HCT116 (cell line): ENCODE measurements around the gene TRMO.

Experiments
- CTCF ChIP-seq, 3 experiments: fragments of 200-600 bp in 1 of 3; sonication (generic) in 1 of 3; IDR thresholded peaks in 2 of 3; conservative IDR thresholded peaks in 1 of 3; 2 replicates each; pipeline ENCODE4 v1.5.1; 2012 to 2017; ENCODE audit warnings: low read depth in 2 of 3, low read length in 2 of 3, antibody characterized with exemption in 1 of 3, borderline replicate concordance in 1 of 3, control low read depth in 1 of 3, mild to moderate bottlenecking in 1 of 3, mixed read lengths in 1 of 3, mixed run types in 1 of 3, moderate library complexity in 1 of 3; ENCODE audit not compliant: insufficient read depth in 1 of 3
- EZH2 ChIP-seq: fragments of 200-600 bp; sonication (generic); IDR thresholded peaks from 2 replicates; pipeline ENCODE4 v1.6.1; 2017; ENCODE audit warnings: antibody characterized with exemption, mixed run types
- EZH2phosphoT487 ChIP-seq: fragments of 200-600 bp; IDR thresholded peaks from 2 replicates; pipeline ENCODE4 v1.6.1; 2018; ENCODE audit warnings: antibody characterized with exemption, borderline replicate concordance
- MAX ChIP-seq: IDR thresholded peaks from 2 replicates; pipeline ENCODE4 v1.6.1; 2012
- POLR2A ChIP-seq: IDR thresholded peaks from 2 replicates; pipeline ENCODE4 v1.7.0; 2011; ENCODE audit warnings: borderline replicate concordance; ENCODE audit not compliant: insufficient read depth, insufficient read length; ENCODE audit errors: extremely low read depth
- POLR2AphosphoS5 ChIP-seq: IDR thresholded peaks from 2 replicates; pipeline ENCODE4 v1.6.1; 2011; ENCODE audit warnings: mild to moderate bottlenecking, low read depth, low read length, moderate library complexity
- RAD21 ChIP-seq: IDR thresholded peaks from 2 replicates; pipeline ENCODE4 v1.6.1; 2012; ENCODE audit warnings: low read depth, mild to moderate bottlenecking
- YY1 ChIP-seq: IDR thresholded peaks from 2 replicates; pipeline ENCODE4 v1.6.1; 2011; ENCODE audit warnings: low read length, low read depth, moderate library complexity, mild to moderate bottlenecking; ENCODE audit not compliant: insufficient replicate concordance; ENCODE audit errors: extremely low read depth
- ZNF274 ChIP-seq: fragments of 200-500 bp; sonication (Bioruptor generic); IDR thresholded peaks from 2 replicates; pipeline ENCODE4 v1.6.1; 2014; ENCODE audit warnings: mild to moderate bottlenecking, low read depth, low read length, inconsistent platforms
- TF ChIP-seq, protein P1 (sequence below): IDR thresholded peaks from 2 replicates; pipeline ENCODE4 v1.6.1; 2012

DNA sequence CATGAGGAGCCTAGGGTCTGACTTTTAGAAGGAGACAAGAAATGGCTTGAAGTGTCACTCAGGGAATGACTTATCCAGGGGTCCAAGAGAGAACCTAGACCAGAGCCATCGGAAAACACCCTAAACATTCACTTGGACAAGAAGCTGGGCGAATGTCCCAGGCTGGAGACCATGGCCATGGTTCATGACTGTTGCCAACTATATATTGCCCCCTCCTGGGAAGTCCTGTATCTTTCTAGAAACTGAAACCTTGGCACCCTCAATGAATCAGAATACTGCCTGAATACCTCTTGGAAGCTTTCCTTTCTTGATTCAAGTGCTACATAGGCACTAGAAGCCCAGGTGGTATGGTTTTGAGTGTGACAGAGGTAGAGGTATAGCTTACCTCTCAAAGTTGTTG, 29.9 kb downstream of the TRMO start:
- TF ChIP-seq CTCF (IDR thresholded peaks at IDR 0.05 in 2 of 3, conservative IDR thresholded peaks at IDR 0.05 in 1 of 3; ENCODE audit: borderline replicate concordance in 1 of 3, insufficient read depth in 1 of 3, low read depth in 2 of 3, low read length in 2 of 3): 0 out of 6 replicates have a peak, but pooled peaks of 1 of the 3 experiments have one; percentile 2
- TF ChIP-seq, protein P1, sequence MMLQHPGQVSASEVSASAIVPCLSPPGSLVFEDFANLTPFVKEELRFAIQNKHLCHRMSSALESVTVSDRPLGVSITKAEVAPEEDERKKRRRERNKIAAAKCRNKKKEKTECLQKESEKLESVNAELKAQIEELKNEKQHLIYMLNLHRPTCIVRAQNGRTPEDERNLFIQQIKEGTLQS: no peak
- no peak for TF ChIP-seq EZH2
- TF ChIP-seq EZH2phosphoT487: no peak
- TF ChIP-seq MAX: no peak
- no peak for TF ChIP-seq POLR2A
- no peak for TF ChIP-seq YY1
- TF ChIP-seq ZNF274: no peak
- peak; percentile 29; the same call in 1 of the 2 replicates for TF ChIP-seq RAD21
- no peak for TF ChIP-seq POLR2AphosphoS5
